ENCODE results near the gene FA2H. TPM values are rescaled to one million over a fixed set of nuclear protein-coding genes. Genes with fewer than 3 reads are reported as not detected.

FA2H gene
- total and polyA plus RNA-seq, 2 experiments from 2014 or later = 5.7 to 6.3 TPM

- TF ChIP-seq REST (IDR thresholded peaks at IDR 0.05; ENCODE audit: unreplicated experiment) = no peak
These were observed 986 bp downstream of the FA2H start (continued) for GRCh38 chr16:74773446-74774222.

- no peak overlapping the region for H2AFZ ChIP-seq
- H4K20me1 ChIP-seq (replicated peaks; ENCODE audit: insufficient read depth) = no peaks in the 10 kb centered on the region; the same call in 1 of the 2 replicates
- H3K4me3 ChIP-seq = no peak overlapping the region
- H3K27me3 ChIP-seq (ENCODE audit: insufficient read depth) = peaks cover 17% of the 10 kb centered on the region
- H3K27ac ChIP-seq (ENCODE audit: low read depth) = no peak overlapping the region
- DNase-seq (ENCODE audit: low spot score) (no peak), ATAC-seq (no peak)
- H3K4me2 ChIP-seq = no peak overlapping the region
- 0 out of 2 replicates have a peak, but pooled peaks cover 3% of the 10 kb centered on the region for H3K36me3 ChIP-seq (ENCODE audit: insufficient read depth)
- Mint-ChIP-seq H3K27ac (no peak overlapping the region), H3K27me3 (ENCODE audit: insufficient read depth, low read depth, poor library complexity) (peaks cover 38% of the 10 kb centered on the region), H3K4me3 (no peak overlapping the region), H3K9me3 (no peaks in the 10 kb centered on the region), H3K36me3 (ENCODE audit: low read depth) (no peaks in the 10 kb centered on the region), H3K4me1 (peaks cover 6% of the 10 kb centered on the region; the same call in 2 of the 3 replicates)
- H3K79me2 ChIP-seq (replicated peaks; ENCODE audit: insufficient read depth) = no peaks in the 10 kb centered on the region
- H3K4me1 ChIP-seq (ENCODE audit: insufficient read depth) = peaks cover 9% of the 10 kb centered on the region
- no peaks in the 10 kb centered on the region for H3K9me2 ChIP-seq (ENCODE audit: insufficient read depth)
- peaks cover 6% of the 10 kb centered on the region; the same call in 1 of the 2 replicates for H3F3A ChIP-seq (replicated peaks; ENCODE audit: low read depth)
- TF ChIP-seq ZNF331 (CRISPR knock-in tag; IDR thresholded peaks at IDR 0.05; ENCODE audit: low read depth) (no peak), STAT1 (IDR thresholded peaks at IDR 0.05; ENCODE audit: unreplicated experiment) (no peak), JUNB (IDR thresholded peaks at IDR 0.05; ENCODE audit: unreplicated experiment) (no peak), ZNF114 (CRISPR knock-in tag; IDR thresholded peaks at IDR 0.05) (no peak), ZNF462 (CRISPR knock-in tag; IDR thresholded peaks at IDR 0.05) (no peak), CTCF (conservative IDR thresholded peaks at IDR 0.05; ENCODE audit: low read depth in 2 of 2) (no peak), NANOG (IDR thresholded peaks at IDR 0.05; ENCODE audit: borderline replicate concordance) (no peak), EZH2 (IDR thresholded peaks at IDR 0.05; ENCODE audit: low read depth, unreplicated experiment) (no peak)
These were observed 2.8 kb downstream of the FA2H start for GRCh38 chr16:74771656-74772315.

All from GM23338 (cell line).